GM12892 (cell line): ENCODE results near the gene COQ8B.

Experiments used
- DNase-seq: peaks from one replicate; pipeline ENCODE4 v3.0.0; 2011; ENCODE audit not compliant: insufficient read length
- FAIRE-seq: peaks from 2 replicates; lab custom pipeline; 2011; peaks lifted over from hg19 to GRCh38; lab: Jason Lieb, UNC
- POLR2A ChIP-seq: IDR thresholded peaks from 2 replicates; pipeline ENCODE4 v1.6.1; 2011; ENCODE audit warnings: low read depth, low read length, control low read depth
- POLR2AphosphoS5 ChIP-seq: IDR thresholded peaks from 2 replicates; pipeline ENCODE4 v1.6.1; 2011; ENCODE audit warnings: low read depth, low read length, control low read depth
- TAF1 ChIP-seq: IDR thresholded peaks from 2 replicates; pipeline ENCODE4 v1.6.1; 2011; ENCODE audit warnings: low read depth, mild to moderate bottlenecking, control low read depth, low read length, borderline replicate concordance

Gene COQ8B

DNA sequence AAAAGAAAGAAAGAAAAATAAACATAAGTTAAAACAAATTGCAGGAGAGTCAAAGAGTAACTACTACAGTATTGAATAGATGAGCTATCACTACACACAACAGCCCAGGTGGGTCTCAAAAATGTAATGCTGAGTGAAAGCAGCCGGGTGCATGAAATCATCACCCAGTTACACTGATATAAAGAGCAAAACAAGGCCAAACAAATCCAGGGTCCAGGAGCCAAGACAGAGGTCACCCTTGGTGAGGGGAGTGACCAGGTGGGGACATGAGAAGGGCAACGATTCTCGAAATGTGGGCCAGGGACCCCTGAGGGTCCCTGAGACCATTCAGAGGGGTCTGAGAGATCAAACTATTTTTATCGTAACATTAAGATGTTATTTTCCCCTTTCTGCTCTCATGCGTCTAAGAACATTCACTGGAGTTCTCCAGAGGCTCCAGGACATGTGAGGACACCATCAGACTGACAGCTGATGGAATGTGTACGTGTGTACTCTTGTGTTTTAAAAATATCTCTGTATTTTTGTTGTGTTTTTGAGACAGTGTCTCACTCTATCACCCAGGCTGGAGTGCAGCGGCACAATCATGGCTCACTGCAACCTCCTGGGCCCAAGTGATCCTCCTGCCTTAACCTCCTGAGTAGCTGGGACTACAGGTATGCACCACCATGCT, 10.6 kb downstream of the COQ8B start:
- TF ChIP-seq TAF1 (no peak), POLR2A (no peak), POLR2AphosphoS5 (no peak)
- FAIRE-seq (no peak), DNase-seq (no peak)

DNA sequence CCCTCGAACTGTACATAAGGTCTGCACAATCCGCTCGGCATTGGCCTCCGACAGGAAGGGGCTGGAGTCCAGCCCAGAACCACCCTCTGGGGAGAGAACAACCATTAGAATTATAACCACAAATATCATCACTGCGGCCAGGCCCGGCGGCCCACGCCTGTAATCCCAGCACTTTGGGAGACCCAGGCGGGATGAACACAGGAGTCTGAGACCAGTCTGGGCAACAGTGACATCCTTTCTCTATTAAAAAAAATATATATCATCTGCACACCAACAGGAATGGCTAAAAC, 11.4 kb downstream of the COQ8B start:
- no peak for FAIRE-seq
- no peak for DNase-seq
- no peak for TF ChIP-seq POLR2AphosphoS5
- no peak for TF ChIP-seq TAF1
- no peak for TF ChIP-seq POLR2A

DNA sequence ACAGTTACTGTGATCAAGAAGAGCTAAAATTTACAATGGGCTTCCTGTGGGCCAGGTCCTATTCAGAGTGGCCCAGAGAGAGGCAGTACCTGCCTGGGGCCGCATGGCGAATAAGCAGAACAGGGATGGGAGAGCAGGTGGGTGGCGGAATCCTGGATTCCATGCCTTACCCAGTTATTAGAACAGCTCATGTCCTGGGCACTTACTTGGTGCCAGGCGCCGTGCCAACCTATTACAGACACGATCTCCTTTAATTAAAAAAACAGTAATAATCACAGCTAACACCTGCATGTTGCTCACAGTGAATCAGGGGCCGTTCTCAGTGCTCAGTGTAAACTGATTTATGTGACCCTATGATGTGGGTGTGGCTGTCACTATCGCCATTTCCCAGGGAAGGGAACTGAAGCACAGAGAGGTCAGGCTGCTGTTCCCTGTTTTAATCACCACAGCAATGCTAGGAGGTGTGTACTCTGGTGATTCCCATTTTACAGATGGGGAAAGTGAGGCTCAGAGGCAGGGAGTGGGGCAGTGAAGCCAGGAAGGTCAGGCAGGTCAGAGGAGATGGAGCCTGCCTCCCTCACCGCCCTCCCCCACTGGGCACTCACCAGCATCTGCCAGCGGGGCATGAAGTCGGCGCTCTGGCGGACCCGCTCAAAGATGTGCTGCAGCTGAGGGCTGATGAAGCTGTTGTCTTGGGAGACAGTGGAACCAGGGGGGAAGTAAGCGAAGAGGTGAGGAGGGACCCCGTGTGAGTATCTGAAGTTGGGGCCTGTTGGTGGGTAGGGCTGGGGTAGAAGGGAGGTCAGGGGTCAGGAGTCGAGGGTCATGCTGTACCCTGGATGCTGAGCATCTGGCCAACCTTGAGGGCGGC, 12.0 kb downstream of the COQ8B start:
- TF ChIP-seq POLR2A (no peak), POLR2AphosphoS5 (no peak), TAF1 (no peak)
- no peak for DNase-seq
- FAIRE-seq = no peak

DNA sequence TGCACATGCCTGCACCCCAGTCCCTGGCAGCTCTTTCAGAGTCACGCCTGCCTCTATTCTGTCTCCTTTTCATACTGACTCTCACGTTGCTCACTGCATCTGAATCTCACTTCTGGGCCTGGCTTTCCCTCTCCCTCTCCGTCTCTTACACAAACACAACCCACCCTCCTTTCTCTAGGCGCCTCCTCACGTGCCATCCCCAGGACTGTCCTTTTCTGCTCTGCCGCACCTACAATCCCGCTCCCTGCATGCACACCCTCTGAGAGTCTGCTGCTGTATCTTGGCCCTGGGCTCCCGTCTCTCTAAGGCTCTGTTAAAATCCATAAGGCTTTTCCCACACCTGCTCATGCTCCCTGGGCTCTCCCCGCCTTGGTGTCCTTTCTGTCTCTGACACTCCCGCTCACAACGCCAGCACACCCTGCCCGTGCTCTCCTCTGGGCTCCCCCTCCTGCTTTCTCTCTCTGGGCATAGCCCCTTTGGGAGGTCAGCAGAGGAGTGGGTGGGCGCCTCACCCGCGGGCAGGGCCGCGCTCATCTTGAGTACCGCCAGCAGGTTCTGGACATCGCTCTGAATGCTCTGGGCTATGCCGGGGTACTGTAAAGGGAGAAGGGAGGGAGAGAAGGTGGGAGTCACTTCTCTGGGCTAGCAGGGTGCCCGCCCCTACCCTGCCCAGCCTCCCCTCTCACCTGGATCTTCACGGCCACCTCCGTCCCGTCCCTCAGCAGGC, 13.5 kb downstream of the COQ8B start:
- no peak for TF ChIP-seq TAF1
- TF ChIP-seq POLR2A = no peak
- TF ChIP-seq POLR2AphosphoS5 = no peak
- FAIRE-seq (no peak), DNase-seq (no peak)

DNA sequence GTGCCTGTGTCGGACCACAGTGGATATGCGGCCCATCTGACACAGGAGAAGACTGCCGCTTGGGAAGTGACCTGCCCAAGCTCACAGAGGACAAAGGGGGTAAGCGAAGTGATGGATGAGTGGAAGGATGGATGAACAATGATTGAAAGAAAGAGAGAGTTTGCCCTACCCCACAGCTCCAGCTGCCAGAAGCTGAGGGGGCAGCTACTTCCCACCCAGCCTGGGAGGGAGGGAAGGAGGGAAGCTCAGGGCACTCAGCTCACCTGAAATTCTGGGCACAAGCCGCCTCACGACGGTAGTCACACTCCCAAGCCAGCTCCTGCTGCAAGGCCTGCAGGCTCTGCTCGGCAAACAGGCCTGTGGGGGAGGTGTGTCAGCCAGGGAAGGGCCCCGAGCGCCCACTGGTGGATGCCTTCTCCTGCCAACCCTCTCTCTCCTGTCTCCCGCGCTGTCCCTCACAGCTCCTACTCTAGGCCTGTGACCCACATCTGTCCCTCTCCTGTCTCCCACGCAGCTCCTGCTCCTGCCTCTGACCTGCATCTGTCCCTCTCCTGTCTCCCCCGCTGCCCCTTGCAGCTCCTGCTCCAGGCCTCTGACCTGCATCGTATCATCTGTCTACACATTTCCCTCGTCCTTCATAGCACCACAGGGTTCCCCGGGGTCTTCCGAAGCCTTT, 14.2 kb downstream of the COQ8B start:
- FAIRE-seq = no peak
- TF ChIP-seq POLR2AphosphoS5 (no peak), TAF1 (no peak), POLR2A (no peak)
- DNase-seq = no peak

DNA sequence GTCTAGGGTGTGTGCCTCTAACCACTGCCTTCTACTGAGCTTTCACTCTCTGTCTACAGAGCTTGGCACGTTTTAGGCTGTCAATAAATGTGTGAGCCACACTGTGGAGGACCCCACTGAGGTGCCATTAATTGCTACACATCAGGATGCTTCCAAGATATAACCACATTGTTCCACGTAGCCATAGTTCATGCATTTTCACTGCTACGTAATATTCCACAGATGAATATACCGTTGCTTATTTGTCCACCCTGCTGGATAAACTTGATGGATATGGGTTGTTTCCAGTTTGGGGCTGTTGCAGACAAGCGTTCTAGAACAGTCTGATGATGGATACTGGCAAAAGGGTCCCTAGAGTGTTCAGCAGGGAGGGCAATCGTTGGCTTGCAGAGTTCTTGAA, 14.9 kb downstream of the COQ8B start:
- DNase-seq (no peak), FAIRE-seq (no peak)
- TF ChIP-seq POLR2A (no peak), POLR2AphosphoS5 (no peak), TAF1 (no peak)

DNA sequence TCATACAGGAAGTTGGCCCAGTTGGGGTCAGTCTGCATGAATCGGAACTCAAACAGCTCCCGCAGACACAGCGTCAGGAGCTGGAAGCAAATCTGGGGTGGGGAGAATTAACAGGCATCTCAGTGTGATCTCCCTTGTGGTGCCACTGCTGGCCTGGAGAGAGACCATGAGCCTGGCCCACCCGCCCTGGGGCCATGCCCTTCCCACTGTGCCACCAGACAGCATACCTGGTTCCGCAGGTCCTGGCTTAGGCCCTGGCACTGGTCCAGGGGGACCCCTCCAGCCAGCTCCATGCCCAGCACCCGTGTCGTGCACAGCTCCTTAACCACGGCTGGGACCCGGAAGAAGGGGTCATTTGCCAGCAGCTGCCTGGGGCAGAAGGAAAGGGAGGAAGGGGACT, 16.6 kb downstream of the COQ8B start:
- DNase-seq (no peak), FAIRE-seq (no peak)
- TF ChIP-seq POLR2AphosphoS5 (no peak), POLR2A (no peak), TAF1 (no peak)

DNA sequence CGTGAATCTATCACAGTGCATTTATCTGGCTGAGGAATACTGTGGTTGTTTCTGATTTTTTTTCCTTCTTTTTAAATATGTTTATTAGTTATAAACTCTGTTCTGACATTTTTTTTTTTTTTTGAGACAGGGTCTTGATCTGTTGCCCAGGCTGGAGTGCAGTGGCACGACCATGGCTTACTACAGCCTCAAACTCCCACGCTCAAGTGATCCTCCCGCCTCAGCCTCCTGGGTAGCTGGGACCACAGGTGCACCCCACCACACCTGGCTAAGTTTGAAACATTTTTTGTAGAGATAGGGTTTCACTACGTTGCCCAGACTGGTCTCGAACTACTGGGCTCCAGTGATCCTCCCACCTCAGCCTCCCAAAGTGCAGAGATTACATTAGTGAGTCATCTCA, 19.7 kb downstream of the COQ8B start:
- TF ChIP-seq POLR2A (no peak), POLR2AphosphoS5 (no peak), TAF1 (no peak)
- FAIRE-seq (no peak), DNase-seq (no peak)

DNA sequence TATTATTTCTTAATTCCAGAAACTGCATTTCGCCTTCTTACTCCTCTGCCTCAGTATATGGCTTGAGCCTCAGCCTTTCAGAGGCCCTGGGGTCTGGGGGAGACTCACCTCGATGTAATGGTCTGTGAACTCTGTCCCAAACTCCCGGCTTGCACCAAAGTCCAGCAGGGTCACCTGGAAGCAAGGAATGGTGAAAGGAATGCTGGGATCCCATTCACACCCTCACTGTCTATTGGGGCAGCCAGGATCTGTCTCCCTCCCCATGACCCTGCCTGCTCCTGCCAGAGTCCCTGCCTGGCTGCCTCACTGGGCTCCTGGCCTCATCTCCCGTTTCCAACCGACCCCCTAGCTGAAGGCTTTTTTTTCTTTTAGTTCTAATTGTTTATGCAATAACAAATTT, 20.8 kb downstream of the COQ8B start:
- DNase-seq (no peak), FAIRE-seq (no peak)
- TF ChIP-seq POLR2A = no peak
- TF ChIP-seq POLR2AphosphoS5 = no peak
- no peak for TF ChIP-seq TAF1

DNA sequence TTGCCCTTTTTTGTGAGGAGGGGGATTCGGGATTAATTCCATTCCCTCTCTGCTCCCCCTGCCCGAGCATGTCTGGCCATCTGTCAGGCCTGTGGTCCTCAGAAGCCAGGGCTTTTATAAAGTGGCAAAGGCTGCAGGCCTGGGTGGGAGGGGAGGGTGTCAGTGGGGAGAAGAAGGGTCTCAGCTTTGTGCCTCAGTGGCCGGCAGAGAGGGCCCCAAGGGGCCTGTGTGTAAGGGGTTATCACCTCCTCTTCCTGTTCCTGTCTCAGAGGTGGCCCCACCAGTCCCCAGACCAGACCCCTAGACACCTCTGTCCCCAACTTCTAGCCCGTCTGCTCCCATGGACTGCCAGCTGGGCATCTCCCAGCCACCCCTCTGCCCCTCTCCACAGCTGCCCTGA, 22.8 kb downstream of the COQ8B start:
- DNase-seq (no peak), FAIRE-seq (no peak)
- TF ChIP-seq POLR2AphosphoS5 = no peak
- no peak for TF ChIP-seq TAF1
- no peak for TF ChIP-seq POLR2A

DNA sequence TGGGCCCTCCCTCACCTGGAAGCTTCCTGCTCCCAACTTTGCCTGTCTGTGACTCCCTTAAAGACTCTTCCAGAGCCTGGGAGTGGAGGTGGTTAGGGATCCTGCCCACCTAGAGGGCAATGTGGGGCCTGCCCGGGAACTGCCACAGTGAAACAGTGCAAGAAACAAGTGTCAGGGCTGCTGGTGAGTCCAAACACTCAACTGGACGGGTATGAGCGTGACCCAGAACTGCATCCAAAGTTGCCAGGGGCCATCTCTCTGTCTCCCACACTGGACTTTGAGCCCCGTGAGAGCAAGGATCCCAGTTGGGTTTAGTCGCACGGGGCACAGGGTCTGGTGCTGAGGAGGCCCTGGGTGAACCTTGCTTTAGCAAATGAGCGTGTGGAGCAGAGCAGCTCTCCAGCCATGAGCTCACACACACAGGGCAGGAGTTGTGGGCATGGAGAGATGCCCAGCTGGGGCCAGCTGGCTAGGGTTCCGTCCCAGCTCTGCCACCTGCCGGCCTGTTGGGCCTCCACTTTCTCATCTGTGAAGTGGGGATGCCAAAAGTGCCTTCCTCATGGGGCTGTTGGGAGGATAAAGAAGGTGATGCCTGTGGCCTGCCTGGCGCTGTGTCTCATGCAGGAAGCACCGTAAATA, 23.4 kb downstream of the COQ8B start:
- DNase-seq (no peak), FAIRE-seq (no peak)
- TF ChIP-seq POLR2A (no peak), POLR2AphosphoS5 (no peak), TAF1 (no peak)
